GM18858 (cell line): ENCODE measurements around the gene CHST15.

ENCODE experiments used
- ATAC-seq: cut with Tn5 transposase; IDR thresholded peaks from one replicate; pipeline ENCODE4 v1.9.1; 2021; ENCODE audit not compliant: unreplicated experiment

CHST15 gene

GRCh38 chr10:124066781-124067714 is 26.4 kb downstream of the CHST15 start:
- ATAC-seq: no peak

GRCh38 chr10:124066126-124066700 is 27.2 kb downstream of the CHST15 start:
- ATAC-seq: no peak

DNA sequence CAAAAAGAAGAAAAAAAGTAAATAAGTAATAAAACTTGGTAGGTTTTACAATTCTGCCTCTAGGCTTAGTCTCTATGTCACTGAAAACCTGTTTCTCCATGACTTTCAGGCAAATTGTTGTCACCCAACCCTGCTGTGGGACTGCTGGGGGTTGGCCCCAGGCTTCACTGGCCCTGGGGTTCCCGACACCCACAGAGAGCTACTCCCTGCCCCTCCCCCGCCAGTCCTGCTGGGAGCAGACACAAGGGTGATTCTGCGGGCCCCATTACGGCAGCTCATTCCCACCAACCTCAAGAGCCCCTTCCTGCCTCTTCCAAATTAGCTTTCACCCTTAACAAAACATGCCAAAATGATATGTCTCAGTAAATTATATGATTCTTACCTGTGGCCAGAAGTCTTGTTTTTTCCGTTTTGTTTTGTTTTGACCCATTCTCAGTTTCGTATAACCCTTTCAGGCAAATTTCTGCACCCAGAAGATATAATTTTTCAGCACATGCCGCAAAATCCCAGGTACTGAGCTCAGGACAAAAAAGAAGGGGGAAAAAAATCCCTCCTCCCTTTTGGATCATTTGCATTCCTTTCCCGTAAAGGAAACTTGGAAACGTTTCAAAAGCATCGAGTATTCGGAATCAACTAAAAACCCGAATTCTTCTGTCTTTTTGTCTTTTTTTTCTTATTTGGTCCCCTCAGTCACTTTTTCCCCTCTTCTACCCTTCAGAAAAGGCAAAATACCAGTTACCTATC is 27.8 kb downstream of the CHST15 start:
- no peak for ATAC-seq

- ATAC-seq: no peak
These were observed 28.7 kb downstream of the CHST15 start for GRCh38 chr10:124064676-124065075.

DNA sequence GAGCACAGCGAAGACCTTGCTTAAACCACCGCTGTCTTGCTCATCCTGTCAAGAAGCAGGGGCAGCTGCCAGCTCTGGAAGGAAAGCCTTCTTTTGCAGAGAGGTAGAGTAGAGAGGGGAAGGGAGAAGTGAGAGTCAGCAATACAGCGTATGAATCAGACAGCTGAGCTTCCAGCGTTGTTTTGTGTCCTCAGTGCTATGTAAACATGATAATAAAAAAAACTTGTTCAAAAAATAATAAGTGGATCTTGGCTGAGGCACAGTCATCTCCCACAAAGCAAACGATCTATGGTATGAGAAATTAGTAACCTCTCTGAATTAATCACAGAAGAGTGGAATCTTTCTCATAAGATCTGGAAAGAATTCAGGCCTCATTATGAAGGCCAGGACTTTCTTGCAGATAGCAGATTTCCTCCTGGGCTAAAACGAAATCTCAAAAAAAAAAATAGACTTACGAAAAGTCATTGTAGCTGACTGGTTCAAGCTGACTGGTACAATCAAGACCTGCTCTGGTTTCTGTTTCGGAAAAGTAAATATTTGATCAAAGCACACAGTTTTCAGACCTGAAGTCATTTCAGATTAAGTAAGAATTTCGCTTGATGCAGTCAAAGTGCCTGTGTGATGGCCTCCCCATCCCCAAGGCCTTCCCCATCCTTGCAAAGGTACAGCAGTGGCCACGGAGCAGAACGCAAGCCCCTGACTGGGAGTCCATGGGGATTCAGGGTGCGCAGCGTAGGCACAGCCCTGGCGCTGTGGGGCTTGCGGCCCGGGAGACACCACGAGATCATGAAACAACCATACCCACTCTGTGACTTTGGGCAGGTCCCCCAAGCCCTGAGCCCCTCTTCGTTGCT is 29.4 kb downstream of the CHST15 start:
- ATAC-seq: no peak

DNA sequence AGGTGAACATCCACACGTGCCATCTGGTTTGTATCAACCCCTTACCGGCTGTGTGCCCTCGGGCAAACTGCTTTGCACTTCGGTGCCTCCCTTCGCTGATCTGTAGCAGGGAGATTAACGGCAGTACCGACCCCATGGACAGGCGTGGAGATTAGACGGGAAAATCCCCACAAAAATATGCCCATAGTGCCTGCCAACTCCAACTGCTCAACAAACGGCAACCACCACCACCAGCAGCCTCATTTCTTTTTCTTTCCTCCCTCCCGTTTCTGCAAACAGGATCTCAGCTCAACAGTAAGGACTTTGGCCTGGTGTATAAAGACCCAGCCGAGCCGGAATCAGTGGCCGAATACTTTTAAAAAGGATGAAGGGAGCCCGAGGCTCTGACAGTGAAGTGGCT is 31.0 kb downstream of the CHST15 start:
- ATAC-seq: no peak

DNA sequence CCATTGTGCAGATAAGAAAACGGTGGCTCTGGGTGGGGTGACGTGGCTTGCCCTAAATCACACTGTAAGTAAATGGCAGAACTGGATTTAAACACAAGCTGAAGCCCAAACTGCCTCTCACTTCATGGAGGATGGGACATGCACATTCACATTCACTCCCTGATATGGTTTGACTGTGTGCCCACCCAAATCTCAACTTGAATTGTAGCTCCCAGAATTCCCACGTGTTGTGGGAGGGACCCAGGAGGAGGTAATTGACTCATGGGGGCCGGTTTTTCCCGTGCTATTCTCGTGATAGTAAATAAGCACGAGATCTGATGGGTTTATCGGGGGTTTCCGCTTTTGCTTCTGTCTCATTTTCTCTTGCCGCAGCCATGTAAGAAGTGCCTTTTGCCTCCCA is 32.4 kb downstream of the CHST15 start:
- no peak for ATAC-seq

DNA sequence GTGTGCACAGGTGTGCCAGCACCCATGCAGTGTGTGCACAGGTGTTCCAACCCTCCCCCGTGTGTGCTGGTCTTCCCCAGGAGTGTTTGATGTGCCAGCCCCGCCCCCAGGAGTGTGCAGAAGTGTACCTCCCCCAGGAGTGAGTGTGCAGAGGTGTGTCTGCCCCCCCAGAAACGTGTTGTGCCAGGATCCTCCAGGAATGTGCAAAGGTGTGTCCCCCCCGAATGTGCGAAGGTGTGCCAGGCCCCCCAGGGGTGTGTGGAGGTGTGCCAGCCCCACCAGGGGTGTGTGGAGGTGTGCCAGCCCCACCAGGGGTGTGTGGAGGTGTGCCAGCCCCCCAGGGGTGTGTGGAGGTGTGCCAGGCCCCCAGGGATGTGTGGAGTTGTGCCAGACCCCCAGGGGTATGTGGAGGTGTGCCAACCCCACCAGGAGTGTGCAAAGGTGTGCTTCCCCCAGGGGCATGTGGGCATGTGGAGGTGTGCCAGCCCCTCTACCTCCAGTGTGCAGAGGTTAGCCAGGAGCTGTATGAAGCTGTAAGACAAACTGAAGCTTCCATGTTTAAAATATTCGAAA is 33.2 kb downstream of the CHST15 start:
- ATAC-seq: no peak

DNA sequence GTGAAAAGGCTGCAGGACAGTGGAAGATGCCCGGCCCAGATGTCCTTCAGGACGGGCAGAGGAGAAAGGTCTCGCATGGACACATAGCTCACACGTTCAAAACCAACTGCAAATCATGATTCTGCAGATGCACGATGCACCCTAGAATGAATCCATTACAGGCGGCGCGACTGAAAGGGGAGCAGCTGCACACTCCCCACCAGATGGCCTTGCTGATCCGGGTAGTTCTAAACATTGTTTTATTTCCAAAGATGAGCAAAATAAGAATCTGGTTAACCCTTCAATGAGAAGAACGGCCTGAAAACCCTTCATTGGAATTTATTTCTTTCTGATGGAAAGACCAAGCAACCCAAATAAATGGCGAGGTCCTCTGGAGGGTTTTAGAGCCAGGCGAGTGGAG is 33.8 kb downstream of the CHST15 start:
- no peak for ATAC-seq

GRCh38 chr10:124058346-124059003 is 34.9 kb downstream of the CHST15 start:
- ATAC-seq: no peak

DNA sequence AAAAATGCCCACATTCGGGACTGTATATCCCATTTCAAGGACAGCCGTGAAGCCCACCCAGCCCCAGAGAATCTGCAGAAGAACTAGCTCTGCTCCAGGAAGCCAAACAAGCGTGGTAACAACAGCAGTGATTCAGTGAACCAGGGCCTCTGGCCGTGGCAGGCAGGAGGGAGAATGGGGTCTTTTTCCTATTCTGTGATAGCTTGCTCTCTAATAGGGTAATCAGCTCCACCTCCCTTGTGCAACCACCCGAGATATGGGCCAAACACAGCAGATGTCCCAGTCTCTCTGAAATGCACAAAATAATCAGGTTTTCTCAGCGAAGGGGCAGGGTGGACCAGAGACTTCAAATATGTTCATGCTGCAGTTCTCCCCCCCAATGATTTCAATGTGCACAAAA is 35.8 kb downstream of the CHST15 start:
- ATAC-seq: no peak

- no peak for ATAC-seq
These were observed 36.9 kb downstream of the CHST15 start for GRCh38 chr10:124056337-124056980.

DNA sequence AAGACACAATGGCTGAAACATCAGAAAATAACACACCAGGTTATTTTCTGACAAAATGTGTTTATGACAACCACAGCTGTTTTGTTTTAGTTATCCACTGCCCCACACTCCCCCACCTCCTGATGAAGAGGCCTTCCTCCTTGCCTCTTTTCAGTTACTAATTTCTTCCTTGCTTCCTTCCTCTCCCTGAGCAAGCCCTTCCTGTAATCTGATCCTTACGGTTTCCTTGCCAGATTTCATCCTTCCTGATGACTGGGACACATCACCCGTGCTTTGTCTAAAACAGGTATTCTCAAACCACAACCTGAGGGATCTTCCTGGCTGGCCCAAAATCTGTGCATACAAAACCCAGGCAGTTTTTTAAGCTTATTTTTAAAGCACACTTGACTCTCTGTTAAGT is 39.4 kb downstream of the CHST15 start:
- ATAC-seq: no peak

GRCh38 chr10:124052561-124052960 is 40.8 kb downstream of the CHST15 start:
- ATAC-seq: no peak

GRCh38 chr10:124050021-124051015 is 43.1 kb downstream of the CHST15 start:
- no peak for ATAC-seq

- no peak for ATAC-seq
These were observed 43.9 kb downstream of the CHST15 start for GRCh38 chr10:124049484-124049883.

GRCh38 chr10:124048371-124049290 is 44.8 kb downstream of the CHST15 start:
- ATAC-seq: no peak
